HG03196 (cell line): ENCODE data around the gene SOBP.
"Not testable (repeated sequence)": the region's sequence is repeated elsewhere in the genome, so short reads cannot be mapped to it uniquely, and the experiment has no call there.

Experiments used
- ATAC-seq: cut with Tn5 transposase; IDR thresholded peaks from one replicate; pipeline ENCODE4 v1.9.1; 2021; ENCODE audit not compliant: unreplicated experiment

SOBP gene

GRCh38 chr6:107550241-107550840 lies 60.4 kb downstream of the SOBP start:
- no peak for ATAC-seq

- ATAC-seq: no peak
Measured at GRCh38 chr6:107550906-107551305, 61.0 kb downstream of the SOBP start.

- ATAC-seq: not testable (repeated sequence)
Measured at GRCh38 chr6:107553121-107553520, 63.2 kb downstream of the SOBP start.

- ATAC-seq: no peak
Measured at GRCh38 chr6:107554326-107554725, 64.4 kb downstream of the SOBP start.

GRCh38 chr6:107554918-107555317 lies 65.0 kb downstream of the SOBP start:
- ATAC-seq: no peak

- no peak for ATAC-seq
Measured at GRCh38 chr6:107555449-107555848, 65.5 kb downstream of the SOBP start.

GRCh38 chr6:107556082-107556481 lies 66.2 kb downstream of the SOBP start:
- no peak for ATAC-seq

GRCh38 chr6:107557698-107558097 lies 67.8 kb downstream of the SOBP start:
- ATAC-seq: no peak

- ATAC-seq: no peak
Measured at GRCh38 chr6:107560657-107561056, 70.7 kb downstream of the SOBP start.

- no peak for ATAC-seq
Measured at GRCh38 chr6:107561306-107561705, 71.4 kb downstream of the SOBP start.

GRCh38 chr6:107563694-107564588 lies 74.0 kb downstream of the SOBP start:
- no peak for ATAC-seq

GRCh38 chr6:107564589-107564951 lies 74.7 kb downstream of the SOBP start:
- ATAC-seq: no peak

- ATAC-seq: no peak
Measured at GRCh38 chr6:107565165-107565723, 75.3 kb downstream of the SOBP start.

- no peak for ATAC-seq
Measured at GRCh38 chr6:107567643-107568042, 77.7 kb downstream of the SOBP start.

- no peak for ATAC-seq
Measured at GRCh38 chr6:107569473-107569872, 79.6 kb downstream of the SOBP start.

- no peak for ATAC-seq
Measured at GRCh38 chr6:107571354-107571753, 81.4 kb downstream of the SOBP start.

GRCh38 chr6:107572886-107573285 lies 83.0 kb downstream of the SOBP start:
- no peak for ATAC-seq

GRCh38 chr6:107574856-107575255 lies 84.9 kb downstream of the SOBP start:
- no peak for ATAC-seq

GRCh38 chr6:107576852-107577251 lies 86.9 kb downstream of the SOBP start:
- no peak for ATAC-seq

- ATAC-seq: no peak
Measured at GRCh38 chr6:107578642-107579341, 88.9 kb downstream of the SOBP start.

- no peak for ATAC-seq
Measured at GRCh38 chr6:107579456-107580056, 89.6 kb downstream of the SOBP start.
